Stimulated activated CD4-positive, alpha-beta T cell treated with anti-CD3 and anti-CD28 coated beads, Interleukin-2, amount 100 ng/mL, for 24 hours (primary cell): ENCODE measurements around the gene PPIL3.
"Not testable (repeated sequence)": the region's sequence is repeated elsewhere in the genome, so short reads cannot be mapped to it uniquely, and the experiment has no call there.

Experiments used
- DNase-seq, 2 donors: peaks; one replicate each; pipeline ENCODE4 v3.0.0-alpha.2; 2020

The PPIL3 gene

GRCh38 chr2:200888704-200889625, at the start of gene PPIL3, which contains the start of gene NIF3L1:
TSS of gene PPIL3 (minus strand) at chr2:200889077. CDS start at chr2:200887615, 1,462 bp downstream.
TSS of gene NIF3L1 (plus strand) at chr2:200889371. CDS start at chr2:200891944, 2,573 bp downstream.
- peak; percentile 97 for DNase-seq

GRCh38 chr2:200930947-200931626, 42.2 kb upstream of the PPIL3 start:
- no peak for DNase-seq

- no peak for DNase-seq
Measured at GRCh38 chr2:200929334-200930249, 40.7 kb upstream of the PPIL3 start.

- DNase-seq: no peak
Measured at GRCh38 chr2:200922439-200922838, 33.6 kb upstream of the PPIL3 start.

- DNase-seq: no peak
Measured at GRCh38 chr2:200913654-200914053, 24.8 kb upstream of the PPIL3 start.

GRCh38 chr2:200909958-200910357, 21.1 kb upstream of the PPIL3 start:
- no peak for DNase-seq

- peak; percentile 54 to 57 for DNase-seq
Measured at GRCh38 chr2:200905618-200906296, 16.9 kb upstream of the PPIL3 start.

- peak; percentile 58 to 67 for DNase-seq
Measured at GRCh38 chr2:200901459-200902072, 12.7 kb upstream of the PPIL3 start.

- no peak for DNase-seq
Measured at GRCh38 chr2:200899482-200899881, 10.6 kb upstream of the PPIL3 start.

GRCh38 chr2:200881715-200882249, 7.1 kb downstream of the PPIL3 start:
- not testable (repeated sequence) for DNase-seq

GRCh38 chr2:200878289-200878880, 10.5 kb downstream of the PPIL3 start:
- DNase-seq: no peak

- DNase-seq: no peak
Measured at GRCh38 chr2:200877443-200877842, 11.4 kb downstream of the PPIL3 start.

GRCh38 chr2:200873560-200873959, 15.3 kb downstream of the PPIL3 start:
- DNase-seq: no peak

GRCh38 chr2:200871151-200871550, 17.7 kb downstream of the PPIL3 start:
- DNase-seq: no peak

GRCh38 chr2:200869014-200869413, 19.9 kb downstream of the PPIL3 start:
- DNase-seq: no peak

GRCh38 chr2:200864176-200865034, 24.5 kb downstream of the PPIL3 start, which contains the start of gene CLK1:
TSS of gene CLK1 (minus strand) at chr2:200864658. CDS start at chr2:200861862, 2,796 bp downstream.
- peak; percentile 97 to 98 for DNase-seq

- peak in 1 of 2 donors; percentile 42 for DNase-seq
Measured at GRCh38 chr2:200863782-200864175, 25.1 kb downstream of the PPIL3 start.

GRCh38 chr2:200862532-200863000, 26.3 kb downstream of the PPIL3 start:
- DNase-seq: peak; percentile 57 to 70

- DNase-seq: no peak
Measured at GRCh38 chr2:200861617-200862155, 27.2 kb downstream of the PPIL3 start.
